CD4-positive, alpha-beta T cell treated with Interferon alpha-2 for 1 hour (primary cell): ENCODE measurements around the gene NUP85.
A peak's percentile ranks its signal among the peaks of the same experiment; 100 is the strongest.
"Not testable (repeated sequence)": the region's sequence is repeated elsewhere in the genome, so short reads cannot be mapped to it uniquely, and the experiment has no call there.

Experiments used
- DNase-seq, 2 donors: peaks; one replicate each; pipeline ENCODE4 v3.0.0-alpha.2; 2020 to 2022

Gene NUP85

DNA sequence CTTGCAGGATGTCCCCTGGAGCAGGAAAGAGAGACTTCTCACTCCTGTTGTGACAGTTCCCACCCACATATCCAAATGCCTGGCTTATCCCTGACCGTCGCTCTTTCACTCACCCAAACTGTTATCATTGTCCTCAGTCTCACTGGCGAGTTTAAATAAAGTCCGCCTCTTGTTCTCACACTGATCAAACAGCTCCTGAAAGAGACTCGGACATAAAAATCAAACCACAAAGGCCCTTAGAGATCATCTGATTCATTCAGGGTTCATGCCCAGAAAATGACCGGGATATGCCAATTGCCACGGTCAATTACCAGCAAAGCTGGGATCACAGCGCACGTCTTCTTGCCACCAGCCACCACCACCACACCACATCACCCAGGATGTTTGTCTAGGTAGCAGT lies 36.0 kb downstream of the NUP85 start:
- DNase-seq: no peak

- no peak for DNase-seq
Observed at GRCh38 chr17:75241996-75242460, 36.5 kb downstream of the NUP85 start.

- DNase-seq: peak; percentile 36 to 66
Observed at GRCh38 chr17:75242461-75243042, 37.1 kb downstream of the NUP85 start.

DNA sequence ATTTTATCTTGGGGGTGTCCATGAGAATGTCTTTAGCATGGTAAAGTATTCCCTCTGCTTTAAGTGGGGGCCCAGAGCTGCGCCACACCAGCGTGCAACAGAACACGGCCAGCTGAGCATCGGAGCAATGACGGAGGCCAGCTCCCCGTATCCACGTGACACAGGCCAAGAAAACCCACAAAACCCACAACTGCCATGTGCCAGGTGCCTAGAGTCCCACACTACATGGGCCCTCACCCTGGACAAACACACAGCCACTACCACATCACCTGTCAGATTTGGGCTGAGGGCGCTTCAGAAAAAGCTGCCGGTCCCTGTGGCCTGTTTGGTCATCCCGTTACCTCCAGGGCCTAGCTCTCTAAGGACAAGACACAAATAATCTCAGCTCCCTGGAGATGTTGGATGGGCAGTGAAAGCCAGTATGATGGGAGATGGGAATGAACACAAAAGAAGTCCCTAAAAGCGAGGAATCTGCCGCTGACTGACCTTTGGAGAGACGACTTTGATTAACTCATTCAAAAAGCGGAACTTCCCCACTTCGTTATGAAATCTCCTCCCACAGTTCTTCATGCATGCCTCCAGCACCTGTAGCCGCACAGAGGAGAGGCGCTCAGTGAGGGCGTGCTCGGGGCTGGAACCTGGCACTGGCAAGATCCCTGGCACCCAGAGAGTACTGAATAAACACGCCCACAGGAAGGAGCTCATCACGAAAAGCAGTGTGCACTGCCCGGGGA lies 38.8 kb downstream of the NUP85 start:
- peak; percentile 23 to 26 for DNase-seq

DNA sequence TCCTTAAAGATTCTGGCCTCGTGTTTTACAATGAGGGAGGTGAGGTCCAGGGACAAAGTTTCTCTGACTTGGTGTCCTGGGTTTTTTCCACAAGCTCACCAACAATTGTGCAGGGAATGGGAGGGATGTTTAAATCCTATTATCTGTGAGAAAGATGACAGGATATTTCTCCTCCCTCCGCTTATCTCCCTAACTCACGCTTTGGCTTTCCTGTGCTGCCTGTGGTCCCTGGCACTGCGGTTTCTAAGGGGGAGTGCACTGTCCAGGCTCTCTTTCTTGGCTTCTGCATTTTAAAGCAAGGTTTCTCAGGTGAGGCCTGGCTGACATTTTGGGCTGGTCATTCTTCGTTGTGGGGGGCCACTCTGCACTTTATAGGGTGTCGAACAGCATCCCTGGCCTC lies 39.5 kb downstream of the NUP85 start:
- DNase-seq: no peak

DNA sequence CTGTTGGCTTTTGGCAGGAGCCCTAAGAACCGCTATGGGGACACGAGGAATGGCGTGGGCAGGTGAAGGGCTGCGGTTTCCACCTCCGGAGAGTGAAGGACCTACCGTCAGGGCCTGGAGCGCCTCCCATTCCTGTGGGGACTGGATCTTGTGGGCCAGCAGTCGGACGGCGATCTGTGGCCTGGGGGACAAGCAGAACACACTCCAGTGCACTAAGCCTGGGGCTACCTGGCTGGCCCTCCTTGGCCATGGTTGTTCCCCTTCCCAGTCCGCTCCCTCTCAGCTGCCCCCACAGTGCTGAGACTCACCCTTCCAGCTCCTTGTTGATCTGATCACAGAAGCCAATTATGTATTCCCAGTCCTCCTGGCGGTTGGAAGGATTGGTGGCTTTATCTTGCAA lies 40.9 kb downstream of the NUP85 start:
- no peak for DNase-seq

GRCh38 chr17:75249564-75249963 lies 44.1 kb downstream of the NUP85 start:
- DNase-seq: no peak

DNA sequence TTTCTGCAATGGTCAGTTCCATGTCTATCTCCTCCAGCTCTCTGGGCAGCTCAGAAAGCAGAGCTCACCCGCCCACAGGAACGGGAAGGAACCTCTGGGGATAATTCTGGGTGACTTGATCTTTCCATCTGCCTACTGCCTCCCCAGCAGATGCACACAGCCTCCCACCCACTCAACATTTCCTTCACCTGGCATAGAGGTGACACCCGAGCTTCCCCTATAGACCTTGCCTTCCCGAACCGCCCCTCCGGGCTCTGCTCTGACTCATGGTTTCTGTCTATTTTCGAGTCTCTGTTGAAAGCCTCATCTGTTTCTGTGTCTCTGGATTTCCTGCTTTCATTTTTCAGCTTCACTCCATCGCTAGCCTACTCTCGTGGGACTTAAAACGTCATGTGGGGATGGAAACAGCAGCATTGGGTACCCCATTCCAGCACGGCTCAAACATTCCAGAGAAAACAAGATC lies 44.6 kb downstream of the NUP85 start:
- DNase-seq: peak in 1 of 2 donors; percentile 58

- no peak for DNase-seq
Observed at GRCh38 chr17:75252039-75252816, 46.7 kb downstream of the NUP85 start.

DNA sequence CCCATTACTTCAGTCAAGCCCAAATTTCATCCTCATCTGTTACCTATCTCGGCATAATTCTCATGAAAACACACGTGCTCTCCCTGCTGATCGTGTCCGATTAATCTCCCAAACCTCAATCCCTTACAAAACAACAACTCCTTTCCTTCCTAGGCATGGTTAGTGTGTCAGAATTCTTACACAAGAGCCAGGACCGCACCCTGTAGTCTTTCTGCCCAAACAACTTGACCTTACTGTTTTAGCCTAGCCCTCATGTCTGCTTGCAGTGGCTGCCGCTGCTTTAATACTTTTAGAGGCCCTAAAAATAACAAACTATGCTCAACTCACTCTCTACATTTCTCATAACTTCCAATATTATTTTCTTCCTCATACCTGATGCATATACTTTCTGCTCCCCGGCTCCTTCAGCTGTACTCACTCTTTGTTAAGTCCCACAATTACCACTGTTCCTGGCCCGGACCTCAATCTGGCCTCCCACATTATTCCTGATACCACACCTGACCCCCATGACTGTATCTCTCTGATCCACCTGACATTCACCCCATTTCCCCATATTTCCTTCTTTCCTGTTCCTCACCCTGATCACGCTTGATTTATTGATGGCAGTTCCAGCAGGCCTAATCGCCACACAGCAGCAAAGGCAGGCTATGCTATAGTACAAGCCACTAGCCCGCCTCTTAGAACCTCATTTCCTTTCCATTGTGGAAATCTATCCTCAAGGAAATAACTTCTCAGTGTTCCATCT lies 50.6 kb downstream of the NUP85 start:
- DNase-seq: not testable (repeated sequence)

DNA sequence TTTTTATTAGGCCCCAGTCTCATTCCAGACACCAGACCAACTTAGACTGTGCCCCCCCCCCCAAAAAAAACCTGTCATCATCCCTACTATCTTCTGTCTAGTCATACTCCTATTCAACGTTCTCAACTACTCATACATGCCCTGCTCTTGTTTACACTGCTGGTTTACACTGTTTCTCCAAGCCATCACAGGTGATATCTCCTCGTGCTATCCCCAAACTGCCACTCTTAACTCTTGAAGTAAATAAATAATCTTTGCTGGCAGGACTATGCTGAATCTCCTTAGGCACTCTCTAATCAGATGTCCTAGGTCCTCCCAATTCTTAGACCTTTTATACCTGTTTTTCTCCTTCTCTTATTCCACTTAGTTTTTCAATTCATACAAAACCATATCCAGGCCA lies 51.7 kb downstream of the NUP85 start:
- DNase-seq: not testable (repeated sequence)

DNA sequence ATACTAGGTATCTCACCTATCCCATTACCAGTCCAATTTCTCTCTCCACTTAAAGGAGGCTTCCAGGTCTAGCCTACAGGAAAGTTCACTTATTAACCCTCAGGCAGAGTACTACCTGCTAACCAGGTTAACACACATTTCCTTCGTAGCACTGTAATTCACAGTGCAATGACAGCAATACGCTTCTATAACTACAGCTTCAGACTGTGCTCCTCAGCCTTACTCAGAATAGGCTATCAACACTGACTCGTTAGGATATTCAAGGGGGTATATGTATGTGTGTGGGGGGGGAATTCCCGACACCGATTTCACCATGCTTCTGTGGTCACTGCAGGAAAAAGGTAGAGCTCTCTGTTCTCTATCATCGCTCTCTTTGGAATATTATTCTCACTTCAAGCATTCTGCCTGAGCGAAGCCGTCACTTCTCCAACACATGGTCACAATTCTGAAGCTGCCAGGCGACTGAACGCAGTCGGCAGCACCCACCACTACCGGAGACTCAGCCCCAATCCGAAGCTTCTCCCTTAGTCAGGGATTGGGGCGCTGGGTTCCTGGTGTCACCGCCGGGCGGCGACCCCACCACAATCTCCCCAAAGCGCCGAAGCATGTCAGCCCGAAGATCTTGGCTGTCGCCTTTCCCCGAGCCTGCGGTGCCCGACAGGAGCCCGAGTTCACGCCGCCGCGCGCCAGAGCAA lies 55.3 kb downstream of the NUP85 start:
- peak; percentile 33 to 73 for DNase-seq

GRCh38 chr17:75261336-75262111 lies 56.0 kb downstream of the NUP85 start, which contains the start of the genes GGA3 and MRPS7:
TSS of gene GGA3 (minus strand) at chr17:75261606. CDS start at chr17:75261587, 19 bp downstream.
TSS of gene MRPS7 (plus strand) at chr17:75261879. CDS start at chr17:75261901, 22 bp downstream.
- DNase-seq: peak; percentile 94 to 97

DNA sequence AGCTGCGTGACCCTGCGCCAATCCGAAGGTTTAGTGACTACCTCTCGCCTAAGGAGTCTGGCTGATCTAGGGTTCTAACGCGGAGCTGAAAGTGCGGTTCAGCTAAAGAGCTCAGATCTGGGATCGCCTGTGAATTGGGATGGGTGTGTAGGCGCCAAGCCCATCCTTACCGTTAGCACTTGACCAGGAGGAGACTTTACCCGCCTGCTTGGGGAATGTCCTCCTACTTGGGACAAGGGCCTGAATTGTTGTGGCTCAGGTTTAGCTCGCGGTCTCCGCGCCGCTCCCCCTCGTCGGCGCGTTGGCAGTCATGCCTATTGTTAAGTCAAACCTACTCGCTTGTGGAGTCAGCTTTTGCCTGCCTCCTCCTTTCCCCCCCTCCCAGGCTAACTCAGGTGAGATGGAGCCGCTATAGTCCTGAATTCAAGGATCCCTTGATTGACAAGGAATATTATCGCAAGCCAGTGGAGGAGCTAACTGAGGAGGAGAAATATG lies 56.7 kb downstream of the NUP85 start:
- no peak for DNase-seq

DNA sequence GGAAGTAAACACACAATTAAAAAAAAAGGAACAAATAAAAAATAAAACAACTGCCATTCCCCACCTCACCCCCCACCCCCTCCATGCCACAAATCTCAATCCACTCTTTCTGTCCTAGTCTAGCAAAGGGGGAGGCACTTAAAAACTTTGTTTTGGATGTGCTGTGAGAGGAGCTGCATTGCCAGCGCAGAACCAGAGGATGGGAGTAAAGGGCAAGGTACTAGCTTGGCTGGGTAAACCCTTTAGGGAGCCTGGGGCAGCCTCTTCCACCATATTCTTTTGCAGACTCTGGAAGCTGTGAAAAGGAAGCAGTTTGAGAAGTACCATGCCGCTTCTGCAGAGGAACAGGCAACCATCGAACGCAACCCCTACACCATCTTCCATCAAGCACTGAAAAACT lies 57.6 kb downstream of the NUP85 start:
- DNase-seq: no peak

GRCh38 chr17:75265614-75266315 lies 60.3 kb downstream of the NUP85 start:
- no peak for DNase-seq

DNA sequence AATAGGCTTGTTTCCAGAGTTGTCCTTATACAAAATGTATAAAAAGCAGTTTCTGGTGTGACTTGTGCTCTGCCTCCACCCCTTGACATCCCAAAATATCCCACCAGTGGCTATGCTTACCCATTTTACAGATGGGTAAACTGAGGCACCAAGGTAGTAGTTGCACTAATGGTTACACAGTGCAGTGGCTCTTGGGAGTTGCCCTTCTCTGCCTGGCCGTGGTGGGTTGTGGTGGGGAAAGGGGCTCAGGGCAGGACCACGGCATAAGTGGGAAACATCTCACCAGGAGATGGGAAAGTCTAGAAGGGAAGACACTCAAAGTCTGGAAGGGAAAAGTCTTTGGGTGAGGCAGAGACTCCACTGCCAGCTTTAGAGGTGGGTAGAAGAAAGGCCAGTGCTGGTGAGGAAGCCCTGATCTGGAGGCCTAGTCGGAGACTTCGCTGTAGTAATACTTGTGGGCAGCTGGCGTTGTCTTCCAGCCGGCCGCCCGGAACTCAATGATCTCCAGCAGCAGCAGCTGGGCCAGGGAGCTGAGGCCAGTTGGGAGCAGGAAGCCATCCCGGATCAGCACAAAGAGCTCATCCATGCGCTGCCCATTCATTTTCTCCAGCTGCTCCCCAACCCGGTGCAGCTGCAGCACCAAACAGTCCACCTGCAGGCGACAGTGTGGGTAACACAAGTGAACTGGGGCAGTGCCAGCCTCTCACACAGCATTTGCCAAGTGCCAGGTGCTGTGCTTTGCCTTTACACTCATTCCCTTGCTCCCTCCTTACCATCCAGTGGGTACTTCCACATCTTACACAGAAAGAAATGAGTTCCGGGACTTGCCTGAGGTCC lies 61.1 kb downstream of the NUP85 start:
- no peak for DNase-seq

DNA sequence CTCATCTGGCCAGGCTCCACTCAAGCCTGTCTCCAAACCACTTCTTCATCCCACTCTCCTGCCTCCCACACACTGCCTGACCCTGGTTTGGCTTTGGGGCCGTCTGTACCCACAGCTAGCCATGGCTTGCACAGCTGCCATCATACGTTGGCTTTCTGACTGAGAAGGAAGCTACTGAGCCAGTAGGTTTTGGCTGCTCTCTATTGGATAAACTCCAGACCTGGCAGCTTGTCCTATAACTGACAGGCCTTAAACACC lies 61.6 kb downstream of the NUP85 start:
- no peak for DNase-seq

DNA sequence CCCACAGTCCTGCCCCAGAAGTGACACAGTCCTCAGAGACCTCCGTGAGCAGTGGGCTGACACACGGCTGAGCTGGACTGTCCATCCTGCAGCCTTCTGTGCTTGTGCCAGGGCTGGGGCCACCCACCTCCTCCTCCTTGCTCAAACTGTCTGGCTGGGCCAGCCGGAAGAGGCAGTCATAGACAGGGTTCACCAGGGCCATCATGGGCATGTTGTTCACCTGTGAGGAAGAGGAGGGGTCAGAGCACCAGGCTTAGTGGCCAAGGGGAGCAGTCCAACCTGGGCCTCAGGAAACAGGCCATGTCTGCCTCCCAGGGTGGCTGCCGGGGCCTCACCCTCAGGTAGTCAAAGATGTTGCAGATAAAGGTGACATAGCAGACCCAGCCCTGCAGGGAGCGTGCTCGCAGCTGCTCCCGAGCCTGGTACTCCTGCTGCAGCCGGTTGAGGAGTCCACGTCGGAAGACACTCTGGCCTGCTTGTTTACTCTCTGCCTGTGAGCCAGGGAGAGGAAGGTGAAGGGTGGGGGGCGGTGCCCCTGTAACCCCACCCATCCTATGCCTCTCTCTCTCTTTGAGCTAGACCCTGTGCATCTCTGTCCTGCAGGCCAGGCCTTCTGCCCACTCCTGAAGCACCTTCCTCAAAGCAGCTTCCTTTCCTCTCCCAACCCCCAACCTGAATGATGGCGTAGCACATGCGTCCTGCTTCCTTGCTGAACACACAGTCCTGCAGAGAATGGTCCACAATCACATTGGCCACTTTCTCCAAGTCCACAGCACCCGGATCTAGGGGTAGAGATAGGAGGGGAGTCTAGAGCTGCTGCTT lies 62.1 kb downstream of the NUP85 start:
- DNase-seq: no peak
